ENCODE measurements around the gene POU5F1.
"Not testable (repeated sequence)": the region's sequence is repeated elsewhere in the genome, so short reads cannot be mapped to it uniquely, and the experiment has no call there.

POU5F1 gene

GRCh38 chr6:31185695-31186051 lies 15.2 kb upstream of the POU5F1 start:
- not testable (repeated sequence) for ATAC-seq (replicated peaks; ENCODE audit: extremely low read depth, poor library complexity, severe bottlenecking); H3K36me3 Mint-ChIP-seq (ENCODE audit: insufficient read depth); H3K27me3 Mint-ChIP-seq; DNase-seq (ENCODE audit: low spot score in 2 of 2); H3K4me3 Mint-ChIP-seq; H3K9me3 Mint-ChIP-seq; H3K27ac Mint-ChIP-seq (ENCODE audit: low read depth); H3K4me1 Mint-ChIP-seq

GRCh38 chr6:31183859-31184258 lies 13.4 kb upstream of the POU5F1 start:
- not testable (repeated sequence) for H3K4me3 Mint-ChIP-seq; H3K27ac Mint-ChIP-seq (ENCODE audit: low read depth); H3K9me3 Mint-ChIP-seq; ATAC-seq (replicated peaks; ENCODE audit: extremely low read depth, poor library complexity, severe bottlenecking); DNase-seq (ENCODE audit: low spot score in 2 of 2); H3K27me3 Mint-ChIP-seq; H3K36me3 Mint-ChIP-seq (ENCODE audit: insufficient read depth)
- H3K4me1 Mint-ChIP-seq, result peaks cover 20% of the 10 kb centered on the region

GRCh38 chr6:31183287-31183686 lies 12.8 kb upstream of the POU5F1 start:
- not testable (repeated sequence) for DNase-seq (ENCODE audit: low spot score in 2 of 2); H3K27me3 Mint-ChIP-seq; H3K27ac Mint-ChIP-seq (ENCODE audit: low read depth); H3K36me3 Mint-ChIP-seq (ENCODE audit: insufficient read depth); H3K4me3 Mint-ChIP-seq; H3K9me3 Mint-ChIP-seq; ATAC-seq (replicated peaks; ENCODE audit: extremely low read depth, poor library complexity, severe bottlenecking)
- H3K4me1 Mint-ChIP-seq, result peaks cover 25% of the 10 kb centered on the region

GRCh38 chr6:31180500-31180899 lies 10.0 kb upstream of the POU5F1 start:
- peak overlapping the region; percentile 65 for H3K27ac Mint-ChIP-seq (ENCODE audit: low read depth)
- no peaks in the 10 kb centered on the region for H3K27me3 Mint-ChIP-seq
- H3K4me3 Mint-ChIP-seq, result peak overlapping the region; percentile 84
- DNase-seq (ENCODE audit: low spot score in 2 of 2) (peak in 1 of 2 donors; percentile 64), ATAC-seq (replicated peaks; ENCODE audit: extremely low read depth, poor library complexity, severe bottlenecking) (peak; percentile 89)
- H3K4me1 Mint-ChIP-seq, result peaks cover 33% of the 10 kb centered on the region
- H3K9me3 Mint-ChIP-seq, result no peaks in the 10 kb centered on the region
- peaks cover 2% of the 10 kb centered on the region for H3K36me3 Mint-ChIP-seq (ENCODE audit: insufficient read depth)

- no peak for DNase-seq (ENCODE audit: low spot score in 2 of 2)
- Mint-ChIP-seq H3K27ac (ENCODE audit: low read depth) (peak overlapping the region; percentile 65), H3K4me3 (peak overlapping the region; percentile 84), H3K27me3 (no peaks in the 10 kb centered on the region), H3K9me3 (no peaks in the 10 kb centered on the region), H3K36me3 (ENCODE audit: insufficient read depth) (peaks cover 2% of the 10 kb centered on the region), H3K4me1 (peaks cover 32% of the 10 kb centered on the region)
- ATAC-seq (replicated peaks; ENCODE audit: extremely low read depth, poor library complexity, severe bottlenecking), result no peak
These were observed 9.4 kb upstream of the POU5F1 start for GRCh38 chr6:31179896-31180295.

GRCh38 chr6:31179042-31179386 lies 8.5 kb upstream of the POU5F1 start:
- no peak overlapping the region for H3K4me3 Mint-ChIP-seq
- H3K4me1 Mint-ChIP-seq, result peaks cover 32% of the 10 kb centered on the region
- DNase-seq (ENCODE audit: low spot score in 2 of 2) (no peak), ATAC-seq (replicated peaks; ENCODE audit: extremely low read depth, poor library complexity, severe bottlenecking) (no peak)
- H3K36me3 Mint-ChIP-seq (ENCODE audit: insufficient read depth), result peaks cover 2% of the 10 kb centered on the region
- H3K27me3 Mint-ChIP-seq, result no peaks in the 10 kb centered on the region
- H3K9me3 Mint-ChIP-seq, result no peaks in the 10 kb centered on the region
- no peak overlapping the region for H3K27ac Mint-ChIP-seq (ENCODE audit: low read depth)

GRCh38 chr6:31178143-31179041 lies 7.9 kb upstream of the POU5F1 start:
- Mint-ChIP-seq H3K36me3 (ENCODE audit: insufficient read depth) (peaks cover 2% of the 10 kb centered on the region), H3K27me3 (no peaks in the 10 kb centered on the region), H3K27ac (ENCODE audit: low read depth) (no peak overlapping the region), H3K4me3 (no peak overlapping the region), H3K4me1 (peaks cover 32% of the 10 kb centered on the region), H3K9me3 (no peaks in the 10 kb centered on the region)
- ATAC-seq (replicated peaks; ENCODE audit: extremely low read depth, poor library complexity, severe bottlenecking) (no peak), DNase-seq (ENCODE audit: low spot score in 2 of 2) (no peak)

- DNase-seq (ENCODE audit: low spot score in 2 of 2), result no peak
- Mint-ChIP-seq H3K4me1 (peaks cover 32% of the 10 kb centered on the region), H3K27ac (ENCODE audit: low read depth) (peak overlapping the region; percentile 4), H3K27me3 (no peaks in the 10 kb centered on the region), H3K4me3 (no peak overlapping the region), H3K9me3 (no peaks in the 10 kb centered on the region), H3K36me3 (ENCODE audit: insufficient read depth) (peaks cover 2% of the 10 kb centered on the region)
- ATAC-seq (replicated peaks; ENCODE audit: extremely low read depth, poor library complexity, severe bottlenecking), result peak; percentile 70
These were observed 5.5 kb upstream of the POU5F1 start for GRCh38 chr6:31175971-31176370.

GRCh38 chr6:31174378-31174777 lies 3.9 kb upstream of the POU5F1 start:
- no peak overlapping the region for H3K4me3 Mint-ChIP-seq
- no peaks in the 10 kb centered on the region for H3K27me3 Mint-ChIP-seq
- no peak overlapping the region for H3K27ac Mint-ChIP-seq (ENCODE audit: low read depth)
- H3K36me3 Mint-ChIP-seq (ENCODE audit: insufficient read depth), result peaks cover 2% of the 10 kb centered on the region
- peaks cover 23% of the 10 kb centered on the region for H3K4me1 Mint-ChIP-seq
- H3K9me3 Mint-ChIP-seq, result no peaks in the 10 kb centered on the region
- no peak for ATAC-seq (replicated peaks; ENCODE audit: extremely low read depth, poor library complexity, severe bottlenecking)
- DNase-seq (ENCODE audit: low spot score in 2 of 2), result no peak

- Mint-ChIP-seq H3K9me3 (no peaks in the 10 kb centered on the region), H3K27ac (ENCODE audit: low read depth) (no peak overlapping the region), H3K27me3 (no peaks in the 10 kb centered on the region), H3K4me1 (peaks cover 13% of the 10 kb centered on the region), H3K36me3 (ENCODE audit: insufficient read depth) (peaks cover 2% of the 10 kb centered on the region), H3K4me3 (no peak overlapping the region)
- DNase-seq (ENCODE audit: low spot score in 2 of 2) (no peak), ATAC-seq (replicated peaks; ENCODE audit: extremely low read depth, poor library complexity, severe bottlenecking) (no peak)
These were observed 2.9 kb upstream of the POU5F1 start for GRCh38 chr6:31173406-31173805.

- Mint-ChIP-seq H3K27me3 (no peaks in the 10 kb centered on the region), H3K27ac (ENCODE audit: low read depth) (no peak overlapping the region), H3K36me3 (ENCODE audit: insufficient read depth) (peaks cover 2% of the 10 kb centered on the region), H3K4me1 (peaks cover 9% of the 10 kb centered on the region), H3K9me3 (no peaks in the 10 kb centered on the region), H3K4me3 (no peak overlapping the region)
- DNase-seq (ENCODE audit: low spot score in 2 of 2), result no peak
- ATAC-seq (replicated peaks; ENCODE audit: extremely low read depth, poor library complexity, severe bottlenecking), result no peak
These were observed 2.5 kb upstream of the POU5F1 start for GRCh38 chr6:31172973-31173384.

GRCh38 chr6:31171931-31172905 lies 1.7 kb upstream of the POU5F1 start:
- Mint-ChIP-seq H3K27ac (ENCODE audit: low read depth) (no peak overlapping the region), H3K9me3 (no peaks in the 10 kb centered on the region), H3K4me3 (no peak overlapping the region), H3K27me3 (no peaks in the 10 kb centered on the region), H3K4me1 (peaks cover 8% of the 10 kb centered on the region), H3K36me3 (ENCODE audit: insufficient read depth) (peaks cover 2% of the 10 kb centered on the region)
- ATAC-seq (replicated peaks; ENCODE audit: extremely low read depth, poor library complexity, severe bottlenecking) (no peak), DNase-seq (ENCODE audit: low spot score in 2 of 2) (no peak)
